Measurements from ENCODE around the gene SCCPDH.
"Not testable (repeated sequence)": the region's sequence is repeated elsewhere in the genome, so short reads cannot be mapped to it uniquely, and the experiment has no call there.

The SCCPDH gene

GRCh38 chr1:246811985-246812384 is 87.8 kb downstream of the SCCPDH start:
- Histone ChIP-seq H3K27ac (ENCODE audit: low read depth in 2 of 2, low read length in 2 of 2) (no peak overlapping the region), H3K27me3 (ENCODE audit: control insufficient read depth in 2 of 2, insufficient read depth in 2 of 2, low read length in 2 of 2) (no peaks in the 10 kb centered on the region), H3K4me3 (ENCODE audit: low read length in 2 of 2) (no peak overlapping the region), H3K9ac (ENCODE audit: low read depth in 1 of 2, low read length in 2 of 2) (no peak overlapping the region), H3K4me1 (ENCODE audit: control insufficient read depth in 2 of 2, insufficient read depth in 2 of 2, low read length in 2 of 2) (no peaks in the 10 kb centered on the region), H3K9me3 (ENCODE audit: control insufficient read depth in 2 of 2, low read length in 2 of 2) (no peaks in the 10 kb centered on the region), H3K36me3 (ENCODE audit: control insufficient read depth in 2 of 2, insufficient read depth in 2 of 2, low read length in 2 of 2) (no peaks in the 10 kb centered on the region)

DNA sequence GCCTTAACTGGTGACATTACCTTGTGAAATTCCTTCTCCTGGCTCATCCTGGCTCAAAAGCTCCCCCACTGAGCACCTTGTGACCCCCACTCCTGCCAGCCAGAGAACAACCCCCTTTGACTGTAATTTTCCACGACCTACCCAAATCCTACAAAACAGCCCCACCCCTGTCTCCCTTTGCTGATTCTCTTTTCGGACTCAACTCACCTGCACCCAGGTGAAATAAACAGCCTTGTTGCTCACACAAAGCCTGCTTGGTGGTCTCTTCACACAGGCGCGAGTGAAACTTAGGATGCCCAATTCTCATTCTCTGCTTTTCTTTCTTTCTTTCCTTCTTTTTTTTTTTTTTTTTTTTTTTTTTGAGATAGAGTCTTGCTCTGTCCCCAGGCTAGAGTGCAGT is 89.1 kb downstream of the SCCPDH start:
- not testable (repeated sequence) for H3K9ac ChIP-seq (ENCODE audit: low read depth in 1 of 2, low read length in 2 of 2); H3K36me3 ChIP-seq (ENCODE audit: control insufficient read depth in 2 of 2, insufficient read depth in 2 of 2, low read length in 2 of 2)

DNA sequence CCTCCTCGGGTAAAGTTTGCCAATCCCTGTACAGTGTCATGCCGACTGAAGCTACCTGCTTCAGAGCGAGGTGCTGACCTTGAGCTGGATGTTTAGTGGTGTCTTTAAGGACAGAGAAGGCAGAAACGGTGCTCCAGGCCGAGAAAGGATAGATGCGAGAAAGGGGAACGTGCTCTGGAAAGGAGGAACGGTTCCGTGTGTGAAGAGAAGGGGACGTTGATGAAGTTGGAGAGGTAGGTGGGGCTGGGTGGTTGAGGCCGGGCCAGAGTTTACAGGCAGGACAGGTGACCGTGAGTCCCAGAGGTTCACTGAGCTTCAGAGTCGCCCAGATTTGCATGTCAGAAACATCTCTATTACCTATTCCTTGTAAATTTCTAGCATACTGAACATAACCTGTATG is 90.7 kb downstream of the SCCPDH start:
- Histone ChIP-seq H3K4me1 (ENCODE audit: control insufficient read depth in 2 of 2, insufficient read depth in 2 of 2, low read length in 2 of 2) (no peaks in the 10 kb centered on the region), H3K27me3 (ENCODE audit: control insufficient read depth in 2 of 2, insufficient read depth in 2 of 2, low read length in 2 of 2) (no peaks in the 10 kb centered on the region), H3K9me3 (ENCODE audit: control insufficient read depth in 2 of 2, low read length in 2 of 2) (no peaks in the 10 kb centered on the region), H3K4me3 (ENCODE audit: low read length in 2 of 2) (no peak overlapping the region), H3K36me3 (ENCODE audit: control insufficient read depth in 2 of 2, insufficient read depth in 2 of 2, low read length in 2 of 2) (no peaks in the 10 kb centered on the region), H3K27ac (ENCODE audit: low read depth in 2 of 2, low read length in 2 of 2) (no peak overlapping the region), H3K9ac (ENCODE audit: low read depth in 1 of 2, low read length in 2 of 2) (no peak overlapping the region)

More for the DNA sequence above, 89.1 kb downstream of the SCCPDH start:
- not testable (repeated sequence) for H3K9me3 ChIP-seq (ENCODE audit: control insufficient read depth in 2 of 2, low read length in 2 of 2); H3K4me3 ChIP-seq (ENCODE audit: low read length in 2 of 2); H3K27me3 ChIP-seq (ENCODE audit: control insufficient read depth in 2 of 2, insufficient read depth in 2 of 2, low read length in 2 of 2); H3K27ac ChIP-seq (ENCODE audit: low read depth in 2 of 2, low read length in 2 of 2); H3K4me1 ChIP-seq (ENCODE audit: control insufficient read depth in 2 of 2, insufficient read depth in 2 of 2, low read length in 2 of 2)

DNA sequence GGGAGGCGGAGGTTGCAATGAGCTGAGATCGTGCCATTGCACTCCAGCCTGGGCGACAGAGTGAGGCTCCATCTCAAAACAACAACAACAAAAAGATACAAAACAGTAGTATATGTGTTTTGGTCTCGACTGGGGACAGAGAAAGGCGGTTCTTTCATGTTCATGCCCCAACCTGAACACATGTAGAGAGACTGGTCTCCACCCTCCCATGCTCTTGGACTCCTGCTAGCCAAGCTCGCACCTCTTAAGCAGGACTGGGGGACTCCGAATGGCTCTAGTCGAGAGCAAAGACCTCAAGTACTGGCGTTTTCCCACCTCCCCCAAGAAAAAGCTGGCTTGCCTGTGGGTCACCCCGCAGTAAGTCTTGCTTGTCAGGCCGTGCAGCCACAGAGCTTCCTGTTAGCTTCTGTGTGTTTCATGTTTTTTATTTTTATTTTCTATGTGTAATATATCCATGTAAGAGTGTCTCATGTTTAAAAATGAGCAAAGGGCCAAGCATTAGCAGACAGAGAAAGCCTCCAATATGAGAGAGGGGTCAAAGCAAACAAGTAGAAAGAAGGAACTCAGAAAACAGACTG is 91.6 kb downstream of the SCCPDH start:
- no peak overlapping the region for H3K4me3 ChIP-seq (ENCODE audit: low read length in 2 of 2)
- no peak overlapping the region for H3K27ac ChIP-seq (ENCODE audit: low read depth in 2 of 2, low read length in 2 of 2)
- no peaks in the 10 kb centered on the region for H3K27me3 ChIP-seq (ENCODE audit: control insufficient read depth in 2 of 2, insufficient read depth in 2 of 2, low read length in 2 of 2)
- H3K4me1 ChIP-seq (ENCODE audit: control insufficient read depth in 2 of 2, insufficient read depth in 2 of 2, low read length in 2 of 2): no peaks in the 10 kb centered on the region
- H3K9me3 ChIP-seq (ENCODE audit: control insufficient read depth in 2 of 2, low read length in 2 of 2): no peaks in the 10 kb centered on the region
- no peaks in the 10 kb centered on the region for H3K36me3 ChIP-seq (ENCODE audit: control insufficient read depth in 2 of 2, insufficient read depth in 2 of 2, low read length in 2 of 2)
- no peak overlapping the region for H3K9ac ChIP-seq (ENCODE audit: low read depth in 1 of 2, low read length in 2 of 2)
